Kidney (tissue), 14 donors: ENCODE measurements around the gene HMCES. TPM values are rescaled to one million over a fixed set of nuclear protein-coding genes. Genes with fewer than 3 reads are reported as not detected.

Experiments used
- DNase-seq, 5 donors: peaks; one replicate each; pipeline ENCODE4 v3.0.0-alpha.2; 2013 to 2020
- FAIRE-seq: peaks from 2 replicates; lab custom pipeline; 2012; peaks lifted over from hg19 to GRCh38; lab: Jason Lieb, UNC
- H3K27ac ChIP-seq, 2 donors: one replicate each; pipeline ENCODE4 v1.7.0; 2013; ENCODE audit warnings: low read depth in 2 of 2, low read length in 2 of 2, inconsistent platforms in 1 of 2
- H3K27me3 ChIP-seq: one replicate; pipeline ENCODE4 v1.7.1; 2013; ENCODE audit warnings: low read length, inconsistent platforms; ENCODE audit not compliant: control insufficient read depth, insufficient read depth
- H3K36me3 ChIP-seq, 3 donors: one replicate each; pipeline versions ENCODE4 v1.7.0 to v1.7.1; 2013; ENCODE audit warnings: low read length in 3 of 3, control low read depth in 1 of 3, inconsistent platforms in 1 of 3; ENCODE audit not compliant: insufficient read depth in 3 of 3, control insufficient read depth in 2 of 3
- H3K4me1 ChIP-seq, 3 donors: one replicate each; pipeline versions ENCODE4 v1.7.0 to v1.7.1; 2013; ENCODE audit warnings: low read length in 3 of 3, inconsistent platforms in 1 of 3, low read depth in 1 of 3; ENCODE audit not compliant: control insufficient read depth in 2 of 3, insufficient read depth in 2 of 3
- H3K4me3 ChIP-seq, 3 donors: one replicate each; pipeline versions ENCODE4 v1.7.0 to v1.8.1; 2013; ENCODE audit warnings: low read length in 3 of 3, control low read depth in 1 of 3, inconsistent platforms in 1 of 3
- H3K9ac ChIP-seq, 3 donors: one replicate each; pipeline versions ENCODE4 v1.7.0 to v1.7.1; 2013; ENCODE audit warnings: low read length in 3 of 3, control low read depth in 1 of 3, inconsistent platforms in 1 of 3
- H3K9me3 ChIP-seq, 3 donors: one replicate each; pipeline versions ENCODE4 v1.7.0 to v1.7.1; 2013; ENCODE audit warnings: low read length in 3 of 3, control low read depth in 1 of 3, inconsistent platforms in 1 of 3; ENCODE audit not compliant: control insufficient read depth in 2 of 3, insufficient read depth in 1 of 3
- intact Hi-C: fragments of 100-400 bp; cut with DNase I; formaldehyde crosslinking; loops from one replicate; pipeline ENCODE4 v1.11.1; 2022
- polyA plus RNA-seq: library from polyadenylated mRNA; stranded (reverse); fragments of 350-450 nt; fragmentation: Illumina TruSeq; extraction: RNeasy Lipid Tissue Mini Kit (QIAGEN cat#74804); gene quantifications from one replicate; pipeline ENCODE4 v1.2.3, GENCODE V29; 2014; ENCODE audit warnings: low read depth, low replicate concordance; ENCODE audit not compliant: insufficient read depth
- total RNA-seq: library from RNA; stranded (reverse); fragmentation: NEBNext Ultra II Directional; extraction: Animal tissue kit (Norgen Biotek cat#: 25700); gene quantifications from one replicate; pipeline ENCODE4 v1.2.1, GENCODE V29; 2021
- TF ChIP-seq, protein P1 (sequence below): IDR thresholded peaks from 3 replicates; pipeline ENCODE4 v1.5.1; 2012; ENCODE audit warnings: mild to moderate bottlenecking, moderate library complexity, borderline replicate concordance; ENCODE audit not compliant: insufficient read depth; ENCODE audit errors: extremely low read depth
- donor health status: control.
- donor health status: control.
- donor health status: control.
- donor health status: control.
- donor health status: control.
- donor health status: DM: yes; HTN: yes; CAD: no.
- donor health status: Normal renal cell carcinoma (clear cell type).

The HMCES gene
- total and polyA plus RNA-seq, 2 donors from 2014 or later = 37.4 to 40.1 TPM

DNA sequence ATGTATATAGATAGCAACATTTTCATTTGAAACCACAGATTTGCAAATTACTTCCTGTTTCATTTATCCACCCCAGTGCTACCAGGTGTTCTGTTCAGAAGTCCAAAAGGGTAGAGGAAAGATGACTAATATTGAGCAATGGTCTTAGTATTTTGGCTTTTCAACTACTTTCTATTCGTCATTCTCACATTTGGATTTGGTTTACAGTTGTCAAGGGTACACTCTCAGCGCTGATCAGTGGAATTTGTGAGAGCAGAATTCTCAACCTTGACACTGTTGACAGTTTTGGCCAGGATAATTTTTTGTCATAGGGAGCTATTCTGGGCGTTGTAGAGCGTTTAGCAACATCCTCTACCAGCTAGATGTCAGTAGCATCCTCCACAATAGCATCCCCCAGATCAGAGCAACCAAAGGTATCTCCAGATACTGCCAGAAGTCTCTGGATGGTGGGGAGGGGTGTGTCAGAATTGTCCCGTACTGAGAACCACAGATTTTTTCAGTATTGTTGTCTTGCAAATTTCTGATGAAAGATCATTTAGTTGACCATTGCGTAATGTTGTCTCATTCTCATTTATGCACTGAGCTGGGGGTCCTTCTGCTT lies 4.2 kb downstream of the HMCES start:
- Histone ChIP-seq H3K4me1 (peaks cover under 1 to 6% (median 5%) of the 10 kb centered on the region in 3 donors), H3K27me3 (no peaks in the 10 kb centered on the region), H3K9me3 (no peaks in the 10 kb centered on the region), H3K4me3 (no peak overlapping the region), H3K9ac (no peak overlapping the region), H3K27ac (no peak overlapping the region), H3K36me3 (peaks cover 0 to 5% (median 2%) of the 10 kb centered on the region in 3 donors)
- FAIRE-seq = no peak
- no peak for DNase-seq
- intact Hi-C loops = no loop called here
- TF ChIP-seq, protein P1, sequence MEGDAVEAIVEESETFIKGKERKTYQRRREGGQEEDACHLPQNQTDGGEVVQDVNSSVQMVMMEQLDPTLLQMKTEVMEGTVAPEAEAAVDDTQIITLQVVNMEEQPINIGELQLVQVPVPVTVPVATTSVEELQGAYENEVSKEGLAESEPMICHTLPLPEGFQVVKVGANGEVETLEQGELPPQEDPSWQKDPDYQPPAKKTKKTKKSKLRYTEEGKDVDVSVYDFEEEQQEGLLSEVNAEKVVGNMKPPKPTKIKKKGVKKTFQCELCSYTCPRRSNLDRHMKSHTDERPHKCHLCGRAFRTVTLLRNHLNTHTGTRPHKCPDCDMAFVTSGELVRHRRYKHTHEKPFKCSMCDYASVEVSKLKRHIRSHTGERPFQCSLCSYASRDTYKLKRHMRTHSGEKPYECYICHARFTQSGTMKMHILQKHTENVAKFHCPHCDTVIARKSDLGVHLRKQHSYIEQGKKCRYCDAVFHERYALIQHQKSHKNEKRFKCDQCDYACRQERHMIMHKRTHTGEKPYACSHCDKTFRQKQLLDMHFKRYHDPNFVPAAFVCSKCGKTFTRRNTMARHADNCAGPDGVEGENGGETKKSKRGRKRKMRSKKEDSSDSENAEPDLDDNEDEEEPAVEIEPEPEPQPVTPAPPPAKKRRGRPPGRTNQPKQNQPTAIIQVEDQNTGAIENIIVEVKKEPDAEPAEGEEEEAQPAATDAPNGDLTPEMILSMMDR = no peak

DNA sequence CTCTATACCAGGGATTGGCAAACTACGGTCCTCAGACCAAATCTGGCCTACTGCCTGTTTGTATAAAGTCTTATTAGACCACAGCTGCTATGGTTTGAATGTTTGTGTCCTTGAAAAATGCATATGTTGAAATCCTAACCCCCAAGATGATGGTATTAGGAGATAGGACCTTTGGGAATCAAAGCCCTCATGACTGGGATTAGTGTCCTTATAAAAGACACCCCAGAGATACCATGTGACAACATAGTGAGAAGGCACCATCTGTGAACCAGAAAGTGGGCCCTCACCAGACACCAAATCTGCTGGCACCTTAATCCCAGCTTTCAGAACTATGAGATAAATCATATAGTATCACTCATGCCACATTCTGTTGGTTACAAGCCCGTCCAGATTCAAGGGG lies 7.4 kb downstream of the HMCES start:
- H3K9me3 ChIP-seq = no peaks in the 10 kb centered on the region
- no peaks in the 10 kb centered on the region for H3K27me3 ChIP-seq
- H3K4me3 ChIP-seq = no peak overlapping the region
- TF ChIP-seq, protein P1 = no peak
- FAIRE-seq = no peak
- DNase-seq = no peak
- H3K4me1 ChIP-seq = no peaks in the 10 kb centered on the region
- H3K27ac ChIP-seq = no peak overlapping the region
- H3K9ac ChIP-seq = no peak overlapping the region
- intact Hi-C loops = no loop called here
- H3K36me3 ChIP-seq = peaks cover 5 to 19% (median 16%) of the 10 kb centered on the region in 3 donors

DNA sequence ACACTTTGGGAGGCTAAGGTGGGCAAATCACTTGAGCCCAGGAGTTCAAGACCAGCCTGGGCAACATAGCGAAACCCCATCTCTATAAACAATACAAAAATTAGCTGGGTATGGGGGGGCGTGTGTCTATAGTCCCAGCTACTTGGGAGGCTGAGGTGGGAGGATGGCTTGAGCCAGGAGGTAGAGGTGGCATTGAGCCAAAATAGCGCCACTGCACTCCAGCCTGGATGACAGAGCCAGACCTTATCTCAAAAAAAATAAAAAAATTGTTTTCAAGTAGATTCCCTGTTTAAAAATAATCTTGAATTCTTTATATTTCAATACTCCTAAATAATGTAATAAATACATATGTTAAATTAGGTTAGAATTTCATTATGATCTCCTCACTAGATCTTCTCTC lies 9.8 kb downstream of the HMCES start:
- peaks cover 5 to 21% (median 16%) of the 10 kb centered on the region in 3 donors for H3K36me3 ChIP-seq
- FAIRE-seq = no peak
- no peak overlapping the region for H3K4me3 ChIP-seq
- TF ChIP-seq, protein P1 = no peak
- H3K9me3 ChIP-seq = no peaks in the 10 kb centered on the region
- intact Hi-C loops = no loop called here
- DNase-seq = no peak
- H3K9ac ChIP-seq = no peak overlapping the region
- H3K27me3 ChIP-seq = no peaks in the 10 kb centered on the region
- no peak overlapping the region for H3K27ac ChIP-seq
- H3K4me1 ChIP-seq = no peaks in the 10 kb centered on the region
